Brain microvascular endothelial cell (primary cell): ENCODE measurements around the gene RIN3.

Source experiments
- DNase-seq: peaks from one replicate; pipeline ENCODE4 v3.0.0-alpha.2; 2020
- H3K27ac ChIP-seq: fragments of 250-450 bp; sonication (Bioruptor Pico); 2 replicates; pipeline ENCODE4 v1.5.1; 2020; ENCODE audit warnings: mild to moderate bottlenecking, moderate library complexity
- H3K27me3 ChIP-seq: fragments of 250-450 bp; sonication (Bioruptor Pico); replicated peaks from 2 replicates; pipeline ENCODE4 v1.5.1; 2020; ENCODE audit warnings: mild to moderate bottlenecking
- H3K36me3 ChIP-seq: fragments of 250-450 bp; sonication (Bioruptor Pico); replicated peaks from 2 replicates; pipeline ENCODE4 v1.5.1; 2020; ENCODE audit warnings: mild to moderate bottlenecking
- H3K4me3 ChIP-seq: 2 replicates; pipeline ENCODE4 v1.5.1; 2011; ENCODE audit warnings: low read depth, mild to moderate bottlenecking, control low read depth, low read length, moderate library complexity
- CTCF ChIP-seq: IDR thresholded peaks from 2 replicates; pipeline ENCODE4 v1.5.1; 2011; ENCODE audit warnings: low read depth, mild to moderate bottlenecking, moderate library complexity, low read length, control low read depth, inconsistent platforms; ENCODE audit errors: missing control alignments
- in situ Hi-C: cut with HindIII; loops from 2 replicates; pipeline ENCODE4 v1.10.0; 2017; ENCODE audit warnings: low sequenced_read_pairs, low pct_ligation_motif_present

The RIN3 gene

GRCh38 chr14:92609955-92610354 is 96.4 kb downstream of the RIN3 start:
- DNase-seq: no peak
- no peak for TF ChIP-seq CTCF
- Histone ChIP-seq H3K36me3 (no peaks in the 10 kb centered on the region), H3K27ac (no peak overlapping the region), H3K27me3 (no peaks in the 10 kb centered on the region), H3K4me3 (no peak overlapping the region)
- in situ Hi-C loops: no loop called here

DNA sequence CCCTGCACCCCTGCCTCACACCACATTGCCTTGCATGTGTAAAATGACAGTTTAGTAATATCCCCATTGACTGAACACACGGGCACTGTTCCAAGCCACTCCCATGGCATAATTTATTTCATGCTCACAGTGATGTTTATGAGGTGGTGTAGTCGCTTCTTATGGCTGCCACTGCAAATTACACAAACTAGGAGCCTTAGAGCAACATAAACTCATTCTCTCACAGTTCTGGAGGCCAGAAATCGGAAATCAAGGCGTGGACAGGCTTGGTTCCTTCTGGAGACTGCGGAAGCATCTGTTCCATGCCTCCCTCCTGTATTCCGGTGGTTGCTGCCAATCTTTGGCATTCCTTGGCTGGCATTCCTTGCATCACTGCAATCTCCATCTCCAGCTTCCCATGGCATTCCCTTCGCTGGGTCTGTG is 97.3 kb downstream of the RIN3 start:
- no peak for TF ChIP-seq CTCF
- in situ Hi-C loops: no loop called here
- Histone ChIP-seq H3K36me3 (no peaks in the 10 kb centered on the region), H3K27ac (no peak overlapping the region), H3K27me3 (no peaks in the 10 kb centered on the region), H3K4me3 (no peak overlapping the region)
- DNase-seq: no peak

GRCh38 chr14:92613008-92613658 is 99.6 kb downstream of the RIN3 start:
- H3K36me3 ChIP-seq: no peaks in the 10 kb centered on the region
- in situ Hi-C loops: no loop called here
- no peaks in the 10 kb centered on the region for H3K27me3 ChIP-seq
- H3K27ac ChIP-seq: no peak overlapping the region
- TF ChIP-seq CTCF: peak; percentile 97
- no peak overlapping the region for H3K4me3 ChIP-seq
- DNase-seq: no peak

GRCh38 chr14:92613681-92614260 is 100.2 kb downstream of the RIN3 start:
- Histone ChIP-seq H3K27me3 (no peaks in the 10 kb centered on the region), H3K36me3 (no peaks in the 10 kb centered on the region), H3K27ac (no peak overlapping the region), H3K4me3 (no peak overlapping the region)
- in situ Hi-C loops: no loop called here
- TF ChIP-seq CTCF: no peak
- DNase-seq: no peak

DNA sequence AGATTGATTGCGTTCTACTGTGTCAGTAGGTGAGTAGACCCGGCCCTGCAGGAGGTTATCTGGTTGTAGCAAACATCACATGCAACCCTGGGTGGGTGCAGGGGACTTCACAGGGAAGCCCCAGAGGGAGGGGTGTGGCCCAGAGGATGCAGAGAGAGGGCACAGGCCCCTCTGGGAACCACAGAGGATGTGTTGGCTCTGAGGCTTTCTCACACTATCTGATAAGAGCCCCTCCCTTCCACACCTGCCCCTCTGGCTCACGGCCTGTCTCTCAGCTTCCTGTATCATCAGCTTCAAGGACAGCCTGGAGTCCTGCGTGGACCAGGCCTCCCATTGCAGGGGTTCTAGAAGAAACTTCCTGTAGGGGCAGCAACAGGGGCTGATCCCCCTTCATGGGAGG is 101.9 kb downstream of the RIN3 start:
- H3K4me3 ChIP-seq: no peak overlapping the region
- TF ChIP-seq CTCF: no peak
- H3K27ac ChIP-seq: no peak overlapping the region
- no peaks in the 10 kb centered on the region for H3K27me3 ChIP-seq
- in situ Hi-C loops: no loop called here
- DNase-seq: no peak
- H3K36me3 ChIP-seq: no peaks in the 10 kb centered on the region

DNA sequence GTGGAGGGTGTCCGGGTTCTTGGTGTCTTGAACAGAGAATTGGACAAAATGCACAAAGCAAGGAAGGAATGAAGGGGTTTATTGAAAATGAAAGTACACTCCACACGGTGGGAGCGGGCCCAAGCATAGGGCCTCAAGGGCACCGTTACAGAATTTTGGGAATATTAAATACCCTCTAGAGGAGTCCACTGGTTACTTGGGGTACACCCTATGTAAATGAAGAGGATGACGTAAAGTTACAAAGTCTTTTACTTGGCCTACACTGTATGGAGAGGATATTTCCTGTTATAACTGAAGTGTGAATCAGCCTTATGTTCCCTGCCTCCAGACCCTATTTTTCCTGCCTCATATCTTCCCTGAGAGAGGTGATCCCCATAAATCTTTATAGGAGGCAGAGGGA is 102.6 kb downstream of the RIN3 start:
- Histone ChIP-seq H3K27ac (no peak overlapping the region), H3K4me3 (no peak overlapping the region), H3K36me3 (no peaks in the 10 kb centered on the region), H3K27me3 (no peaks in the 10 kb centered on the region)
- DNase-seq: no peak
- in situ Hi-C loops: no loop called here
- no peak for TF ChIP-seq CTCF
